Renal cortical epithelial cell (primary cell): ENCODE measurements around the gene TACR3. TPM values are rescaled to one million over a fixed set of nuclear protein-coding genes. Genes with fewer than 3 reads are reported as not detected.
"Not testable (repeated sequence)": the region's sequence is repeated elsewhere in the genome, so short reads cannot be mapped to it uniquely, and the experiment has no call there.

Experiments used
- DNase-seq: peaks from one replicate; pipeline ENCODE4 v3.0.0-alpha.2; 2011; ENCODE audit warnings: low read depth
- total RNA-seq: library from RNA; depleted of rRNA; stranded (reverse); fragments of >200 nt; gene quantifications from 2 replicates; pipeline ENCODE4 v1.2.3, GENCODE V29; 2014

TACR3 gene, protein sequence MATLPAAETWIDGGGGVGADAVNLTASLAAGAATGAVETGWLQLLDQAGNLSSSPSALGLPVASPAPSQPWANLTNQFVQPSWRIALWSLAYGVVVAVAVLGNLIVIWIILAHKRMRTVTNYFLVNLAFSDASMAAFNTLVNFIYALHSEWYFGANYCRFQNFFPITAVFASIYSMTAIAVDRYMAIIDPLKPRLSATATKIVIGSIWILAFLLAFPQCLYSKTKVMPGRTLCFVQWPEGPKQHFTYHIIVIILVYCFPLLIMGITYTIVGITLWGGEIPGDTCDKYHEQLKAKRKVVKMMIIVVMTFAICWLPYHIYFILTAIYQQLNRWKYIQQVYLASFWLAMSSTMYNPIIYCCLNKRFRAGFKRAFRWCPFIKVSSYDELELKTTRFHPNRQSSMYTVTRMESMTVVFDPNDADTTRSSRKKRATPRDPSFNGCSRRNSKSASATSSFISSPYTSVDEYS
- not detected in 2 replicates for total RNA-seq

DNA sequence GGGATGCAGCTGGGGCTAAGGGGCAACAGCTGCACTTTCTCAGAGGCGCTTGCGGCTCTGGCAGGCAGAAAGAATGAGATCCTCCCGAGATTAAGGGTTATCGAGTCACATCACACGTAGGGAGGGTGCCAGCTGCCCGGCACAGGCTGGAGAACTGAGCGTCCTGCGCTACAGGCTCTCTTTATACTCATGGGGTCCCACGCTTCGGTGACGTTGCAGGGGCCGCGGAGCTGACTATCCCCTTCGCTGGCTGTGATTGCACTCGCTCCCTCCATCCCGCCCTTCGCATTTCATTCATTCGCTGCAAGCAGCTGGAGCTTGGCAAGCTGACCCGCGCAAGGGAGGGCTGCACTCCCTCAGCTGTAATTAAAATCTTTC, at the start of gene TACR3:
TSS of gene TACR3 (minus strand) at position 156 of the 378 bp plus-strand sequence. CDS start 310 bp downstream, outside the sequence.
- no peak for DNase-seq

DNA sequence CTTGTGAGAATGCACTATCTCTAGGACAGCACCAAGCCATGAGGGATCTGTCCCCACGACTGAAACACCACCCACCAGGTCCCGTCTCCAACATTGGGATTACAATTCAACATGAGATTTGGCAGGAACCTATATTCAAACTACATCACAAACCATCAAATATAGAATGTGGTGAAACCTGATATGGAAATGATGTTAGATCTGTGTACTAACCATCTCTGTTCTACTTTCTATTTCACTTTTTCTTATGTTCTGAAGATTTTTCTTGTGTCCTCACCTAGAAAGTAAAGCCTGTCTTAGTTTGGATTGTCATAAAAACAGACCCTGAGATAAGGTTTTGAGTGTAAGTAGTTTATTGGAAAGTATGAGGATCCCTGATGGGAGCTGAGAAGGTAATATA, 37.8 kb upstream of the TACR3 start:
- no peak for DNase-seq

DNA sequence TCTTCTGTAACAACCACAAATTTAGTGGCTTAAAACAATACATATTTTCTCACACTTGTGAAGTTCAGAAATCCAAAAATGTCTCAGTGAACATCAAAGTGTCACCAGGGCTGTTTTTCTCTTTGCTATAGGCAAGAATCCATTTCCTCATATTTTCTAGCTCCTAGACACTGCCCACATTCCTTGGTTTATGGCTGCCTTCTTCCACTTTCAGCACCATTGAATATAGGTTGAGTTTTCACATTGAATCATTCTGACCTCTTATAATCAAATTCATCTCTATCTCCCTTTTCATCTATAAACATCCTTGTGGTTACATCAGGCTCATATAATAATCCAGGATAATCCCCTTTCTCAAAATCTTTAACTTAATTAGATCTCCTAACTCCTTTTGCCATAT, 37.0 kb upstream of the TACR3 start:
- no peak for DNase-seq

DNA sequence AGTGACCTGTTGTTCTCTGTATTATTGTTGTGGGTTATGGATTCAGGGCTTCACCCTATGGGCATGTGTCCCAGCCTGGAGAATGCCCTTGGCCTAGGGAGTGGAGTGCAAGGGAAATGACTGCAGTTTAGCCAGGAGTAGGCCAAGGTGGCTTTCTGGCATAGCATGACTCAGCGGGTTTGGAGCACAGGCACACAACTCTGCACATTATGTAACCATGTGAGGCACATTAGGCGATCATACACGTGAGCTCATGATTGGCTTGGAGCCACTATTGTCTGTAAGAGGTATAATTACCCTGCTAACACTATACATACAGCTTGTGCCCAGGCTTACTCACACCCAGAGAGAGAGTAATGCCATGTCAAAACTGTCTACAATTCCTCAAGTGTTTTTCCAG, 35.1 kb upstream of the TACR3 start:
- peak; percentile 64 for DNase-seq

DNA sequence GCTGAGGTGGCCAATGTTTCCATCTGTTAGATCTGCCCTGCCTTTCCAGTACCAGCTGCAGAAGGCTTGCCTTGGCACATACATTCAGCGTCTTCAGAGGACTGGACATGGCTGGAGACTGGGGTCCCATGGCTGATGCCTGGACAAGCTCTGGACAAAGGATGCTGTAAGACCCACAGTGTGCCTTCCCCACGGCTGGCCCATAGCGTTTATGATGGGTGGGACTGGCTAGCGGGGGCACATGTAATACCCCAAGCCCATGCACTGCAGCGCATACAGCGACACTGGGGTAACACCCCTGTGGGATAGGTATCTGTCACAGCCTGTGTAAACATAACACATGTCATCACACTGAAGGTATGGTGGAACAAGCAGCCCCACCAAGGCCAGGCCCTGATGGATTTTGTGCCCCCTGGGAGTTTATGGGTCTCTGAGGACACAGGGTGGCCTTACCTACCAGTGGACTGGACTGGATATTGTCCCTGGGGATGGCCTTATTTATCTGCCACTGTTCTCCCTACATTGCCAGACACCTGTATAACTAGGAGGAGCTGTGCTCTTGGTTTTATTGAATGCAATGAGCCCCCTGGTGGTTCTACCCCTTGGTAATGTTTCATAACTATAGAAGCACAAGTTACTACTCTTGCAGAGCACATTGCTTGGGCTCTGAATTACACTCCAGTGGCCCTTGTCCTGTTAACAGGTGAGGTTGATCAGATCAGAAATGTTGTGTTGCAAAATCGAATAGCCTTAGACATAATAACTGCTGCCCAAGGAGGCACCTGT, 34.3 kb upstream of the TACR3 start:
- no peak for DNase-seq

DNA sequence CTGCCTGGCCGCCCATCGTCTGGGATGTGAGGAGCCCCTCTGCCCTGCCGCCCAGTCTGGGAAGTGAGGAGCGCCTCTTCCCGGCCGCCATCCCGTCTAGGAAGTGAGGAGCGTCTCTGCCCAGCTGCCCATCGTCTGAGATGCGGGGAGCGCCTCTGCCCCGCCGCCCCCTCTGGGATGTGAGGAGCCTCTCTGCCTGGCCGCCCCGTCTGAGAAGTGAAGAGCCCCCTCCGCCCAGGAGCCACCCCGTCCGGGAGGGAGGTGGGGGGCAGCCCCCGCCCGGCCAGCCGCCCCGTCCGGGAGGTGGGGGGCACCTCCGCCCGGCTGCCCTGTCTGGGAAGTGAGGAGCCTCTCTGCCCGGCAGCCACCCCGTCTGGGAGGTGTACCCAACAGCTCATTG, 3.4 kb upstream of the TACR3 start:
- DNase-seq: not testable (repeated sequence)

DNA sequence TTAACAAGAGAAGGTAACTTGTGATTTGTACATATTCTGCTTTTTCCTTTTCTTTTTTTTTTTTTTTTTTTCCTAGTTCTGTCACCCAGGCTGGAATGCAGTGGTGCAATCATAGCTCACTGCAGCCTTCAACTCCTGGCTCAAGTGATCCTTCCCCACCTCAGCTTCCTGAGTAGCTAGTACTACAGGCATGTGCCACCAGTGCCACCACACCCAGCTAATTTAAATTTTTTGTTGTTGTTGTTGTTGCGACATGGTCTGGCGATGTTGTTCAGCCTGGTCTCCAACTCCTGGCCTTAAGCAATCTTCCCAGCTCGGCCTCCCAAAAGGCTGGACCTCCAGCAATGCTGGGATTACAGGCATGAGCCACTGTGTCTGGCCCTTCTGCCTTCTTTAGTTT, 1.5 kb upstream of the TACR3 start:
- DNase-seq: no peak

DNA sequence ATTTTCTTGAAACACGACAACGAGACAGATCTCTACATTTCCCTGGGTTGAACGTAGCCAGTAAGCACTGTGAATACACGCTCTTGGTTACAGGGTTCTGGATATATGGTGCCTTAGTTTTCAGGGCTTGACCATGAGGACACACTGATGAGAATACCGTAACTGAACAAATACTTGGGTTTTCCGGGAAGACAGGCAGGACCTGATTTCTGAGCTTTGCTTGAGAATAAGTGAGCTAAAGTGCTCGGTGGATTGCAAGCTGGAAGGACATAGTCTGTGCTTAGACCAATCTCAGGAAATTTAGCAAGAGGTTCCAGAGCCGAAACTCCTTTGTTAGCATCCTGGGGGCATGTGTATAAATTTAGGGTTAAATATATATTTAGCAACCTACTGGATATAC, 876 bp upstream of the TACR3 start:
- DNase-seq: no peak

DNA sequence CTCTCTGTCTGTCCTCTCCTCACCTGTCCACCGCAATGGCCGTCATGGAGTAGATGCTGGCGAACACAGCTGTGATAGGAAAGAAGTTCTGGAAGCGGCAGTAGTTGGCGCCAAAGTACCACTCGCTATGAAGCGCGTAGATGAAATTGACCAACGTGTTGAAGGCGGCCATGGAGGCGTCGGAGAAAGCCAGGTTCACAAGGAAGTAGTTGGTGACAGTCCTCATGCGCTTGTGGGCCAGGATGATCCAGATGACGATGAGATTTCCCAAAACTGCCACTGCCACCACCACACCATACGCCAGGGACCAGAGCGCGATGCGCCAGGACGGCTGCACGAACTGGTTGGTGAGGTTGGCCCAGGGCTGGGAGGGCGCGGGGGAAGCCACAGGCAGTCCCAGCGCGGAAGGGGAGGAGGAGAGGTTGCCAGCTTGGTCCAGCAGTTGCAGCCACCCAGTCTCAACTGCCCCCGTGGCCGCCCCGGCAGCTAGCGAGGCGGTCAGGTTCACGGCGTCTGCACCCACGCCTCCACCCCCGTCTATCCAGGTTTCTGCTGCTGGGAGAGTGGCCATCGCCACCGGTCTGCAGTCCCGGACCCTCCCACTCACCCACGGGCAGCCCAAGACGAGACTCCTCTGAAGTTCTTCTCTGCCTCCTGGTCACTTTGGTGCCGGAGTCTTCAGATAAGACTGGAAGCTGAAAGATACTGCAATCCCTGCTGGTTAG, 518 bp downstream of the TACR3 start:
- DNase-seq: peak; percentile 1

DNA sequence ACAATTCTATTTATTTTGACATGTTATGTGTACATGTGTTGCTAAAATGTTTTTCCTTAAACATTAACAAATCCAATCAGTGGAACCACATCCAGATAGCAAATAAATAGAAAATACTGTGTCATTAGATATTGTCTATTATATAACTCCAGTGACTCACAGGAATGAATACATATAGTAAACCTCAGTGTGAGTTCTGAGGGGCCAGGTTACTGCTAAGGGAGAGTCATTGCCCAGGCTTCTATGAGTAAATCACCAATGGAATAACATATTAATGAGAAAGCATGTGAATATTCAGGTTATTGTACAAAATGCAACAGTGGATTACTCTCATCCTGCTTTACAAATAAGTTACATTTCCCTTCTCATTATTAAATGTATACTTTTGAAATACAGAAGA, 27.2 kb downstream of the TACR3 start:
- no peak for DNase-seq

DNA sequence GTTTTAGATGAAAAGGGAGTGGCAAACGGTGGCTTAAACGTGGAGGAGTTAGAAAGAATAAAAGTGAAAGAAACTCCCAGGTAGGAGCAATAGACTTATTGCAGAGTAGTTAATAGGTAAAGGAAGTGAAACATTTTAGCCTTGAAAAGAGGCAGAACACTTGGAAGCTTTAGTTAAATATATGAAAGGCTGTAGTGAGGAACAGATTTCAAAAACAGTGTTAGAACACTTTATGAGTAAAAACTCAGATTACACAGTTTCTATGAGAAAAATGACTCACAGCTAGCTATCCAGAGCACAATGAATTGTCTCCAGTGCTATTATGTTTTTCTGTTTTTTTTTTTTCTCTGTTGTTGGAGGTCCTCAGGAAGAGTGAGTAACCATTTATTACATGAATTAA, 45.8 kb downstream of the TACR3 start:
- DNase-seq: no peak

DNA sequence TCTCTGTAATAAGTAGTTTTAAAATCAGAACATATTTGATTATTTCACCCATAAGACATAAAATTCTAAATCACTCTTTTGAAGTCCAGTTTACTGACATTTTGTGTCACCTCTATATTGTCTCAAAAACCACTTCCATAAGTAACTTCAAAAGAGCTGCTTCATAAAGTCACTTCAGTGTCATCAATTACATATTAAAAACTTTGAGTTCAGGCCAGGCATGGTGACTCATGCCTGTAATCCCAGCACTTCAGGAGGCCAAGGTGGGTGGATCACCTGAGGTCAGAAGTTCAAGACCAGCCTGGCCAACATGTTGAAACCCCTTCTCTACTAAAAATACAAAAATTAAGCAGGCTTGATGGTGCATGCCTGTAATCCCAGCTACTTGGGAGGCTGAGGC, 53.0 kb downstream of the TACR3 start:
- DNase-seq: not testable (repeated sequence)

DNA sequence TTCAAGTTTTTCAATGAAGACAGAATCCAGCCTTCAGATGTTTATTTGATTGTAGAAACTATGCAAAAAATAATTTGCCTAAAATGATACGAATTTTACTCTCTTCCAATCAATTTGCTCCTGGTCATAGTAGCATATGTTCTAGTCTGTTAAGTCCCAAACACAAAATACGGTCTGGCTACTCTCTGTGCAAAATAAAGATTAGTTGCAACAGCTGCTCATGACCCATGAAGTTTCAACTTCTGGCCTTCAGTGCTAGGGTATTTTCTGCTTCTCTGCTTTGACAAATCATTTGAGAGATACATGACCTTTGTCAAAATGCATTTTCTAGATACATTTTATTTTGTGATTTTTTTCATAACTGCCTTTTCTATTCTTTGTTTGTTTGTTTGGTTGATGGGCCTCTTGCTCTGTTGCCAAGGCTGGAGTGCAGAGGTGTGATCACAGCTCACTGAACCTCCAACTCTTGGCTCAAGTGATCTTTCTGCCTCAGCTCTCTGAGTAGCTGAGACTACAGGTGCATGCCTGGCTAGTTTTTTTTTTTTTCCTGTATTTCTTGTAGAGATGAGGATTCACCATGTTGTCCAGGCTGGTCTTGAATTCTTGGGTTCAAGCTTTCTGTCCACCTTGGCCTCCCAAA, 55.2 kb downstream of the TACR3 start:
- no peak for DNase-seq

DNA sequence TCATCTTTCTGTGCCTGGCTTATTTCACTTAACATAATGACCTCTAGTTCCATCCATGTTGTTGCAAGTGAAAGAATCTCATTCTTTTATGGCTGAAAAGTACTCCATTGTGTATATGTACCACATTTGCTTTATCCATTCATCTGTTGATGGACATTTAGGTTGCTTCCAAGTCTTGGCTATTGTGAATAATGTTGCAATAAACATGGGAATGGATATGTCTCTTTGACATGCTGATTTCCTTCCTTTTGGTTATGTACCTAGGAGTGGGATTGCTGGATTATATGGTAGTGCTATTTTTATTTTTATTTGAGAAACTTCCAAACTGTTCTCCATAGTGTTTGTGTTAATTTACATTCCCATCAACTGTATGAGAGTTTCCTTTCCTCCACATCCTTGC, 71.2 kb downstream of the TACR3 start:
- no peak for DNase-seq

DNA sequence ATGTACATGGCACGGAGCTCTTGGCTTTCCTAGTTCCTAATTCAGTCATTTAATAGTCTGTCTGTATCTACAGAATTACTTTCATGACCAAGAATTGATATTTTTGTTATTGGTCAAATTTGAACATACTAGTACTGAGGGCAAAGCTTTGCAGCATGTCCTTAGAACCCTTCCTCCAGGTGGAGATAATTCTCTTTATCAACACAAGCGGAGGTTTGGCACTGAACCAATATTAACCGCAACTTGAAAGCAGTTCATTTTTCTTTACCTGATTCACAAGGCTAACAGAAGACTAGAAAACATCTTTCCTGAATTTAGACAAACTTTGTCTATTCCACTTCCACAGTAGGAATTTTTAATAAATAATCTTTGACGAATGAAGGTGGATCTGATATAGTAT, 73.8 kb downstream of the TACR3 start:
- DNase-seq: no peak

DNA sequence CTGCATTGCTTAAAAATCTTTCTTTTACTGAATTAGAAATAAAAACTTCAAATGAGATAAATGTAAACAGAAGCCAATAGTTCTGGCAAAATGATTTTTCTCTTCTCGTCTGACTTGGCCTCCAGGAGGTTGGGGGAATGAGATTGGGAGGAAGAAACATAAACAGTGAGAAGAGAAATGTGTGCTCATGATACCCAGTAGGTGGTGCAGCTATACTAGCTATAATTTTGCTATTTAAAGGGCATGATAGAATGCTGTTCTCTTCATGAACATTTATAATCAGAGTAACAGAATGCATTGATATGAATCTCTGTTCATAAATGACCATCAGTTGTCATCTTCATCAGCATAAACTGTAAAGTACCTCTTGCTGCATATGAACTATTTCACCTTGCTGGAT, 85.5 kb downstream of the TACR3 start:
- DNase-seq: no peak

DNA sequence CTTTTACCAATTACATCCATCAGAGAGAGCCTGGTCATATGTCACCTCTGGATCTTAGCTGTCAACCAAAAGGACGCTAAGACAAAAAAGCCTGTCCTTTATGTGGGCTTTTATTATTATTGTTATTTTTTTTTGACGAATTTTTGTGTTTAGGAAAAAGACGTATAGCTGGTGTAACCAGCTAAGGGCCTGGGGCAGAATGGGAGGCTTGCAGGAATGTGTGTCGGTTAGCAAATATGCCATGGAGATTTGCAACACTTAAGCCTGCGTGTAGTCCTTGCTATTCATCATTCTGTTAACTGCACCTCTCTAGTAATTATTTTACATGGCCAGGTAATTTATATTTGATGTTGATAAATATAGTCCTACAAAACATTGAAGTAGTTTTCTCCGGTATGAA, 93.5 kb downstream of the TACR3 start:
- DNase-seq: no peak

DNA sequence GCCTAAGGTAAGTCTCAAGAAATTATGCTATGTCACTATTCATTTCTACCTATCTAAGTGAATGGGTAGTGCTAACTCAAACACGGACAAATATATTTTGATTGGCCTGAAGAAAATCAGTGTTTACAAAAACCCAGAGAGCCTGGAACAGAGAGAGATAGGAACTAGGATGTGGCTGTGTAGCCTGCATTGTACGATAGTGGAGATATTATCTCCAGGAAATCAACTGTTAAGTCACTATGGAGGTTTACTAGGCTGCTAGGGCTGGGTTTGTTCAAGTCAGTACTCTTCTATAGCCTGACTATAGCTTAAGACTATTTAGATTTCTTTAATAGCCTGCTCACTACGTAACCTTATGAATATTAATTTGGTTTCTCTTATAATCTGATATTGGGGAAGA, 127.9 kb downstream of the TACR3 start:
- no peak for DNase-seq

DNA sequence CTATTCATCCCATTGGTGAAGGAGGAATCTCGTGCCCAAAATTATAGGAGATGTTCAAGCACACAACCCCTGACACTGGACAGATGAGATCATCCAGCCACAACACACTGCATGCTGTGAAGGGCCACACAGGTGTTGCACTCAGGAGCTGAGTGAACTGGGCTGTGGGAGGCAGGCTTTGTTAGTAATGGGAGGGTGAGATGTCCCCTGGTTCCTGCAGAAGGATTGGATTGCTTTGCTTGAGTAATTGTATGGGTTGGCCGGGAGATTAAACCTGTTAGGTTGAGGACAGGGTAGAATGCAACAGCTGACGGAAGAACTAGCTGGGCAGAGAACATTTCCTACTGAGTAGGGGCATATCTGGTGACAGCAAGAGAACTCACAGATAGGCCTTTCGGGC, 152.2 kb downstream of the TACR3 start:
- no peak for DNase-seq

DNA sequence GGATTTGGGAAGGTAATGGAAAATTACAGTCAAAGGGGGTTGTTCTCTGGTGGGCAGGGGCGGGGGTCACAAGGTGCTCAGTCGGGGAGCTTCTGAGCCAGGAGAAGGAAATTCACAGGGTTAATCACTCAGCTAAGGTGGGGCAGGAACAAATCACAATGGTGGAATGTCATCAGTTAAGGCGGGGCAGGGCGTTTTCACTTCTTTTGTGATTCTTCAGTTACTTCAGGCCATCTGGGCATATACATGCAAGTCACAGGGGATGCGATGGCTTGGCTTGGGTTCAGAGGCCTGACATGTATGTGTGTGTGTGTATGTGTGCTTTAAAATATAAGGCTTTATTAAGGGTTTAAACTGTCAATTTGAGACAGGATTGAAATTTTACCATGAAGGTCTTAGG, 160.6 kb downstream of the TACR3 start:
- DNase-seq: not testable (repeated sequence)
